HS-5 (cell line): ENCODE results near the gene PXK.
"Not testable (repeated sequence)": the region's sequence is repeated elsewhere in the genome, so short reads cannot be mapped to it uniquely, and the experiment has no call there.

ENCODE experiments used
- DNase-seq: peaks from one replicate; pipeline ENCODE4 v3.0.0-alpha.2; 2012; ENCODE audit warnings: low read depth

Gene PXK

DNA sequence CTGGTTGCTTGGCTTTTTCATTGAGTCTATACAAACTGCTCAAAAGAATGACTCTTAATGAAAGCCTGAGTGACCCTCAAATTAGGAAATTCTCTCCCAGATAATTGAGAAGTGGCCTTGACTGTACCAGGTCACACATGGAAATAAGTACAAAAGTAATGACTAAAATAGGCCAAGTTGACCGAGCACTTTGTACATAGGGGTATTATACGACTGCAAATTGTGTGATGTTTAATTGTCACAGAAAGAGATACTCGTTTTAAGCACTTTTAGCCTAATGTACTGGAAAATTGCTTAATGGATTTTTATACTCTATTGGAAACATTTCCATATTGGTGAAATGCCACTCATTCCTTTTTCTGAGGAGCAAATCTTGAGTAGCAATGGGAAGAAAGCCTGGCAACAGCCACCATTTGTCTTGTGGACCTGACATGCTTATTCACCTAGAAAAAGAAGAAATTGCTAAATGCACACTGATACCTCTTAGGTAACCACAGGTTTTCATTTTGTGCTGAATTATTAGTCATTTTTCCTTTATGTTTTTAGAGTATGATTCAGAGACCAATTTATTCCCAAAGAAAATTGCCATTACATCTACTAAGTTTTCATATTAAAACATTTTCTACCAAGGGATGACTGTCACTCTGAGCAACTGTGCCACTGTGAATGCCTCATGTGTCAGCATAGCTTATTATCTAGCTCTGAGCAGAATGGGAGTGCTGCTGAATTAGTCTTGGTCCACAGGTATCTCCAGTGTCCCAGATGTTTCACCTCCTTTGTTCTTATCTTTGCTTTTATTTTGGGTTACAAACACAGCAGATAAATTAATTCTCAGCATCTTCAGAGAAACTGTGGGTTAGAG, 8.9 kb upstream of the PXK start:
- no peak for DNase-seq

DNA sequence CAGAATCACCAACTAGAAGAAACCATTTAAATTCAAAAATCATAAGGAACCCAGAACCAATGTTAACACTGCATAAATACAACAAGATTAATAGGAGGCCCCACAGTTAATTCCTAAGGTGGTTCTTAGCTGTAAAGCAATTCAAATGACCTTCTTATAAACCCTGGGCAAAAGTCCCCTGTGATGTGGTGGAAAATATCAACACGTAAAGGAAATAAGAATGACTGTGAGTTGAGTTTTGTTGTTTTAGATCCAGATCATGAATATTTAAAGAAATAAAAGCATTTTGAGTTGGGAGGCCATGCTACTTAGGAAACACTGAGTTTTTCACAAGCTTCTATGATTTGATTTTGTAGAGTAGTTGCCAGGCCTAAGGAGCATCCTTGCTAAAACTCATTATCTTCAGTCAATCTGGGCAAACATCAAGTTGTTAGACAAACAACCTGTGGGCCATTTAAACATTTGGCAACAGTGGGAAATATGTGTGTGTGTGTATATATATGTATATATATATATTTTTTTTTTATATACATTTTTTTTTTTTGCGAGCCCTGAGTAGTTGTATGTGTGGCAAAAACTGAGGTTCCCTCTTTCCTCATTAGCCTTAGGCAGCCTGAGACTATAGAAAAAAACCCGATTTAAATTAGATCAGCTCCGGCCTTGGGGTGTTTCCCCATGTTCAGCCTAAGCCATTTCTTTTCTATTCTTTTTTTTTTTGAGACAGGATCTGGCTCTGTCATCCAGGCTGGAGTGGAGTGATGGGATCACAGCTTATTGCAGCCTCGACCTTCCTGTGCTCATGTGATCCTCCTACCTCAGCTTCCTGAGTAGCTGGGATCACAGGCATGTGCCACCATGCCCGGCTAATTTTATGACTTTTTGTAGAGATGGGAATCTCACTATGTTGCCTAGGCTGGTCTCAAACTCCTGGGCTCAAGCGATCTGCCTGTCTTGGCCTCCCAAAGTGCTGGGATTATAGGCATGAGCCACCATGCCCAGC, 8.0 kb upstream of the PXK start:
- no peak for DNase-seq

DNA sequence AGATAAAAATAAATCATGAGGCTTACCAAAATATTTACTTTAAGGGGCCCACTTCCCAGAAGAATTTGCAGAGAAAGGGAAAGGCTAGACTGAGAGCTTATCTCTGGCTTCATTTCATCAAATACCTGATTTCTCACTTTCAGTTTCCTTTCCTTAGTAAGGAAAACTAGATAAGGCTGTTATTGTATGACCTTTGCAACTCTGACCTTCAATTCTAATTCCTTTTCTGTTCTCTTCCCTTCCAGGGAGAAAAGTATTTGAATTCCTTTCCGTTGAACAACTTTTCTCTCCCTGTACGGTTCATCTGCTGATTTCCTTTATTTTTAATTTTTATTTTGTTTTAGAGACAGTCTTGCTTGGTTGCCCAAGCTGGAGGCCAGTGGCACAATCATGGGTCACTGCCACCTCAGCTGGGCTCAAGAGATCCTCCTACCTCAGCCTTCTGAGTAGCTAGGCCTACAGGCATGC, 7.1 kb upstream of the PXK start:
- no peak for DNase-seq

DNA sequence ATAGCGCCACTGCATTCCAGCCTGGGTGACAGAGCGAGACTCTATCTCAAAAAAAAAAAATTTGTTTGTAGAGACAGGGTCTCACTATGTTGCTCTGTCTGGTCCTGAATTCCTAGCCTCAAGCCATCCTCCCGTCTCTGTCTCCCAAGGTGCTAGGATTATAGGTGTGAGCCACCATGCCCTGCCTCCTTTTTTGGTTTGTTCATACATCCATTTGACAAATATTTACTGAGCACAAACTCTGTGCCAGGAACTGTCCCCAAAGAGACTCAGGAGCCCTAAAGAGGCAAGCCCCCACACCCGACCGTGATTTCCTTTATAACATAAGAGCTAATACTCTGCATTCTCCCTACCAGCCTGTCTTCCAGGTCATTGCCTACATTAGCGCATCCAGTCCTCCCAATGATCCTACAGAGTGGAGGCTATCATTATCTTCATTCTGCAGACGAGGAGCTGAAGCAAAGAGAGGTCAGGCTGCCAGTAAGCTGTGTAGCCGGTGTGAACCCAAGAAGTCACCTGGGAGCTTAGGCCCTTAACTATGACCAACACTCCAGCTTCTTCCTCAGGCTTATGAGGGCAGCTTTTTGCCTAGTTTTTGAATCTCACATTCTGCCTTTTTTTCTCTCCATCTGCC, 6.3 kb upstream of the PXK start:
- no peak for DNase-seq

- no peak for DNase-seq
Observed at GRCh38 chr3:58329150-58329921, 3.4 kb upstream of the PXK start.

GRCh38 chr3:58329922-58330413, 2.7 kb upstream of the PXK start:
- no peak for DNase-seq

DNA sequence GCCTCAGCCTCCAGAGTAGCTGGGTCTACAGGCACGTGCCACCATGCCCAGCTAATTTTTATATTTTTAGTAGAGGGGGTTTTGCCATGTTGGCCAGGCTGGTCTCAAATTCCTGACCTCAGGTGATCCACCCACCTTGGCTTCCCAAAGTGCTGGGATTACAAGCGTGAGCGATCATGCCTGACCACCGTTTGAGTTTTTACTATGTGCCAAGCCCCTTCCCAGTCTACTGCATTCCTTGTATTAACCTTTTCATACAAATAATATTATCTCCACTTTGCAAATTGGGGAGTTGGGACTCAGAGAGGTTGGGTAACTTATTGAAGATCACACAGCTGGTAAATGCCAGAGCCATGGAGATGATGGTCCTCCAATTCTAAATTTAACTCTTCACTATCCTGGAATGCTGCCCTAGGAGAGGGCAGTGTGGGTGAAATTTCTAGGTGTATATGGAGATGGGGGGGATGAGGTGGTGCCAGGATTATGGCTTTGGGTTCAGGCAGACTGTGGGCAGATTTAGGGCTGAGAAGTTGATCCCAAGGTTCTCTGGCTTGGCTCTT, 1.0 kb upstream of the PXK start:
- no peak for DNase-seq

DNA sequence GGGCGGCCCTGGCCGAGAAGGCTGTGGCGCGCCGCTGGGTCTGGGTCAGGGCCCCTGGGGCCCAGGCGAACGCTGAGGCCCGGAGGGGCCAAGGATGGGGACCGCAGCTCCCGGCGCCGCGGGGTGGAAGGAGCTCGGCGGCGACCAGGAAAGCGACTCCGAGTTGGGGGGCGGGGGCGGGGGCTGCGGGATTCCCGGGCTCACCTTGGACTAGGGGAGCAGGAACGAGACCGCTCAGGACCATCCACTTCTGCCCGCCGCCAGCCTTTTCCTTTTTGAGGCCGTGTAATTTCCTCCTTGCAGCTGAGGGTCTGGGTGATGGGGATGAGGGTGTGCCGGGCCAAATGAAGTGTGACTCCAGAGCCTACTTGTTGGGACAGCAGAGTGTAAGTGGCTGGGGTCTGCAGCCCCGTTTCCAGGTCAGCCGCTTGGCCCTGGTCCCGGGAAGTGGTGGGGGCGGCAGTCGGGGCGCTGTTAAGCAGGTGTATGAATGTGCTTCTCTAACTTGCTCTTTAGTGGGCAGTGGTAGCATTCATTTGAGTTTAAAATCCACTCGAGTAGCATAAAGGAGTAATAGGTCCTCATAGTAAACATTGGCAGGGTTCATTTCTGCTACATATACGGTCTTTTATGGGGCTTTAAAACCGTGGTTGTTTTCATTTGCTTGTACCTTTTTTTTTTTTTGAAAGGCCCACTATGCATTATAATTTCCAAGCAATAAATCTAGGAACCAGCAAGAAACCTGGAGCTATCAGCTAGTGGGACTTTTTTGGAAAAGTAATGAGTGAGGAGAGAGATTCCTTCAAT, 717 bp downstream of the PXK start:
- DNase-seq, result no peak

DNA sequence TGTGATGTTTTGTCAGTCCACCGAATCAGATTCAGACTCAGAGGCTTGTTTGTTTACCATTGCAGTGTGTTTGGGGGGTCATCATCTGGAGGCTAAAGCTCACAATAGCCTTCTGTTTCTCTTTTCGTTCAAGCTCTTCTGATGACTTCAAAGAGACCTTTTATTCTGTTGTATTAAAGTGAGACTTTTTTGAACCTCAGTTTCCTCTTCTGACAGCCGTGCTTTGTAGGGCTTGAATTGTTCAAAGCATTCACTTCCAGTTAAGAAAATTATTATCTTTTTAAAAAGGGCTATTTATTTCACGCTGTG, 1.3 kb downstream of the PXK start:
- no peak for DNase-seq

DNA sequence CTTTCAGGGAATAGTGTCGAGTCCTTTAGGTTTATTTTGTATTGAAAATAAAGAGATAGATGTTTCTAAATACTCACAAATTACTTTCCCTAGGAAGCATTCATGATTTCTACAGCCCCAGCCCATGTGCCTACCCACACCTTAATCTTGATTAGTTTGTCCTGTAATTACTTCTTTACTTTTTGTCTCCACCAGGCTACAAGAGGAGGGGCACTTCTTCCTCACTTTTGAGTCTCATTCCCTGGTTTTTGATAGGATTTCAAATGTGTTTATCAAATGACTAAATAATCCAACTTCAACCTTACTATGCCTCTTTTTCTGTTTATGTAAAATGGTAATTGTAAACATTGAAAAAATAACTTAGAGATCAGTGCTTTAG, 1.8 kb downstream of the PXK start:
- DNase-seq, result no peak

DNA sequence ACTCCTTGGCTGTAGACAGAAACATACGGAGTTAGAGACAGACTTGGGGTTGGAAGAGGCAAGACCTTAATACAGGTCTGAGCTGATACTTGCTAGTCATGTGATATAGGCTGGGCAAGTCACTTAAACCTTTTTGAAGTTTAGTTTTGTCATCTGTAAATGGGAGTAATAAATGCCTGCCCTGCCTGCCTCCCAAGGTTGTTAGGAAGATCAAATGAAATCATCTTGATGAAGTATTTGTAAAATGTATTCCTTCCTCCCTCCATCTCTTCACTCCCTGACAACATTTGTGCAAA, 2.9 kb downstream of the PXK start:
- DNase-seq, result no peak

DNA sequence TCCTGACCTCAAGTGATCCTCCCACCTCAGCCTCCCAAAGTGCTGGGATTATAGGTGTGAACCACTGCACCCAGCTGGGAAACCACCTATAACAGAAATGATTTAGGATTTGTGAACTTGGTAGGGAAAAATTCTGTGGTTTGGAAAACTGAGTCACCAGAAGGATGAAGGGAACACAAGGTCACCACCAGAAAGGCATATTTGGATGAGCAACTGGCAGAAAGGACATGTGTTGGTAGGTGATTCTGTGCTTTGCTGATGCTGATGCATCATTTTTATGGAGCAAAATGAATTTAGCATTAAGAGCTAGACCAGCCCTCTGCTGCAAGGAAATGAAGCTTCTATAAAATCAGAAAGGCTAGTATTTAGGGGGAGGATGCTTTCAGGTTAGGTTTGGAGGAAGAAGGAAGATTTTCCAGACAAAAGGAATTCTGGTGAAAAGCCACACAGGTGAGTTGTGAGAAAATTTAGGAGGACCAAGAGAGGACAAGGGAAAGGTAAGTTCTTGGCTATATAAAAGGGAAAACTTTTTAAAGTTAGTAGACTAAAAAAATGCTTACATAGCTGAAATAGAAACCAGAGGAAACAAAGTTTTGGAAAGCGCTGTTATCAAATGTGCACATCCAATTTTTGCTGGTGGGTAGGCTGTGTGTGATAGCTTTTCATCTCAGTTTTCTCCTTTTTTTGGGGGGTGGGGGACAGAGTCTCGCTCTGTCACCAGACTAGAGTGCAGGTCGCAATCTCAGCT, 3.6 kb downstream of the PXK start:
- peak; percentile 88 for DNase-seq

GRCh38 chr3:58337190-58337589, 4.5 kb downstream of the PXK start:
- DNase-seq, result no peak

DNA sequence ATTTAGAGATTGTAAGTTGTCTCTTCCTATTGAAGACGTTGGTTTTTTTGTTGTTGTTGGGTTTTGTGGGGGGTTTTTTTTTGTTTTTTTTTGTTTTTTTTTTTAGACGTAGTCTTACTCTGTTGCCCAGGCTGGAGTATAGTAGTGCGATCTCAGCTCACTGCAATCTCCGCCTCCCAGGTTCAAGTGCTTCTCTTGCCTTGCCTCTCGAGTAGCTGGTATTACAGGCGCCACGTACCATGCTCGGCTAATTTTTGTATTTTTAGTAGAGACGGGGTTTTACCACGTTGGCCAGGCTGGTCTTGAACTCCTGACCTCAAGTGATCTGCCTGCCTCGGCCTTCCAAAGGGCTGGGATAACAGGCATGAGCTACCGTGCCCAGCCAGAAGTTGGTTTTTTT, 6.5 kb downstream of the PXK start:
- not testable (repeated sequence) for DNase-seq

DNA sequence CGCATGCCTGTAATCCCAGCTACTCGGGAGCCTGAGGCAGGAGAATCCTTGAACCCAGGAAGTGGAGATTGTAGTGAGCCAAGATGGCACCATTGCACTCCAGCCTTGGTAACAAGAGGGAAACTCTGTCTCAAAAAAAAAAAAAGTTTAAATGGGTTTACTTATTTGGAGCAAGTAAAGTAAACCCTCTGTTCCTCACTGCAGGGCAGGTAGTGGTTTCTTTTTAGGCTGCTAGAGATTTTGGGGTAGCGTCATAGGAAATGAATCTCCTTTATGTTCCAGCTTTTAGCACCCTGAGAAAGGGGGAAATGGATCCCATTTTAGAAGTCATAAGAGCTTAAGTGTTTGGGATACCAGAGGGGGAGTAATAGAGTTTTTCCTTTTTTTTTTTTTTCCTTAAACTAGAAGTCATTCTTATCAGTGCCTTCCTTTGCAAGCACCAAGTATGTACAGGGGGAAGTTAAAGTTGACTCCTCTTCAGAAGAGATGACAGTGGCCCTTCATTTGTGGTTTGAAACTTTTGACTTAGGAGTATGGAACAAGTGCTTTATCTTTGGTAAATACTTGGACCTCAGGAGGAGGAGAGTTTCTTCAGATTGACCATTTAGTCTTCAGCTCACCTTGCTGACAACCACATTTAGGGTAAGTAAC, 8.0 kb downstream of the PXK start:
- DNase-seq, result no peak

GRCh38 chr3:58341376-58341775, 8.7 kb downstream of the PXK start:
- no peak for DNase-seq

- DNase-seq, result no peak
Observed at GRCh38 chr3:58342676-58343075, 10.0 kb downstream of the PXK start.

GRCh38 chr3:58345457-58345856, 12.8 kb downstream of the PXK start:
- DNase-seq, result no peak

DNA sequence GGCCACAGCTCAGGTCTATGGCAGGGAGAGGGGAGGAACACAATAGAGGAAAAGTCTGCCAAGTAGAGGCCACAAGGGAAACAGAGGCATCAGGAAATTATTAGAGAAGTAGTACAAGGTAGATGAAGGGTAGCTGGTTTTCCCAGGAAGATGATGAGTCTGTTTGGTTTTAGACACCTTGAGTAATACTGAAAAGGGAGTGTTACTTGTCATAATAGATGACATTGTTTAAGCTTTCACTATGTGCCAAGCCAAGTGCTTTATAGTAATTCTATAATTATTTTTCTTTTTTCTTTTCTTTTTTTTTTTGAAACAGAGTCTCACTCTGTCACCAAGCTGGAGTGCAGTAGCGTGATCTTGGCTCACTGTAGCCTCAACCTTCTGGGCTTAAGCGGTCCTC, 13.7 kb downstream of the PXK start:
- DNase-seq, result no peak
